Gastrocnemius medialis (tissue), 4 donors: ENCODE data around the gene GLI2.

Source experiments
- POLR2A ChIP-seq, 2 donors: fragments of 450-650 bp; IDR thresholded peaks; one replicate each; pipeline ENCODE4 v1.6.1; 2017; ENCODE audit warnings: antibody characterized with exemption in 2 of 2, mild to moderate bottlenecking in 2 of 2, moderate library complexity in 2 of 2
- TF ChIP-seq, protein P1 (sequence below), 5 experiments: fragments of 450-650 bp in 3 of 5; fragments of 200-600 bp in 2 of 5; sonication (generic) in 2 of 5; IDR thresholded peaks in 4 of 5; conservative IDR thresholded peaks in 1 of 5; 1 replicate in 4 of 5; 2 replicates in 1 of 5; pipeline ENCODE4 v1.5.1; 2016 to 2019; ENCODE audit warnings: antibody characterized with exemption in 5 of 5, mild to moderate bottlenecking in 3 of 5, moderate library complexity in 3 of 5

DNA sequence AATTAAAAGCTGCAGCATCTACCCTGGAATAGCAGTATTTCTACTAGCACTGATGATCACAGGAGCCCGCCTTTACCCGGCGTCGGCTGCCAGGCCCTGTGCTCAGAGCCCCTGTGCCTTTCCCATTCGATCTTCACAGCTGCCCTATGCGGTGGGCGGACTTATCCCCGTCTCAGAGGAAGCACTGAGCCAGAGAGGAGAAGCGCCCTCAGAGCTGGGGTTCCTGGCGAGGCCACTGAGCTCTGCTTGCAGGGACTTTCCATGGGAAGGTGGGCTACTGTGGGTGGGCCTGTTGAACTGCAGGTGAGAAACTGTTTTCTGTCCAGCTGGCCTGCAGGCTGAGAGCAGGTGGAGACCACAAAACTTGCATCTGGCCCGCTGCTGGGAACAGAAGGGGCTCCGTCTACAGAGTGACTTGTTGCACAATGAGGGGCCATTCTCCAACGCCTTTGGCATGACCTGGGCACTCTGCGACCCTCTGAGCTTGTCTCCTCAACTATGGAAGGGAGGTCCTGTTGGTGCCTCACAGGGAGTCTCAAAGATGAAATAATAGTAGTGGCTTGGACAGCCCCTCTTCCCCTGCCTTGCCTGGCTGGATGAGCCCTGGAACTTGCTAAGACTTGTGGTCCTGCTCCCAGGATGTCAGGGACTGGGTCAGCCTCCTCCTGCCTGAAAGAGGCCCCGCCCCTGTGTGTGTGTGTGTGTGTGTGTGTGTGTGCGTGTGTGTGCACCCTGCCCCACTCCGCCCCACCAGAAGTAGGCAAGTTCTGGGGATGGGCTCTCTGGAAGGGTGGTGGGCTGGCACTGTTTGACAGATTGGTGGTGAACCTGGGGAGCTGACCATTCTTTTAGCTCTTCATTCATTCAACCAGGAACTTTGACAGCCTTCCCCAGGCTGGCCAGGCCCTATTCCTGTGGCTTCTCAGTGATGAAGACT lies 32.7 kb downstream of the GLI2 start:
- TF ChIP-seq, protein P1, sequence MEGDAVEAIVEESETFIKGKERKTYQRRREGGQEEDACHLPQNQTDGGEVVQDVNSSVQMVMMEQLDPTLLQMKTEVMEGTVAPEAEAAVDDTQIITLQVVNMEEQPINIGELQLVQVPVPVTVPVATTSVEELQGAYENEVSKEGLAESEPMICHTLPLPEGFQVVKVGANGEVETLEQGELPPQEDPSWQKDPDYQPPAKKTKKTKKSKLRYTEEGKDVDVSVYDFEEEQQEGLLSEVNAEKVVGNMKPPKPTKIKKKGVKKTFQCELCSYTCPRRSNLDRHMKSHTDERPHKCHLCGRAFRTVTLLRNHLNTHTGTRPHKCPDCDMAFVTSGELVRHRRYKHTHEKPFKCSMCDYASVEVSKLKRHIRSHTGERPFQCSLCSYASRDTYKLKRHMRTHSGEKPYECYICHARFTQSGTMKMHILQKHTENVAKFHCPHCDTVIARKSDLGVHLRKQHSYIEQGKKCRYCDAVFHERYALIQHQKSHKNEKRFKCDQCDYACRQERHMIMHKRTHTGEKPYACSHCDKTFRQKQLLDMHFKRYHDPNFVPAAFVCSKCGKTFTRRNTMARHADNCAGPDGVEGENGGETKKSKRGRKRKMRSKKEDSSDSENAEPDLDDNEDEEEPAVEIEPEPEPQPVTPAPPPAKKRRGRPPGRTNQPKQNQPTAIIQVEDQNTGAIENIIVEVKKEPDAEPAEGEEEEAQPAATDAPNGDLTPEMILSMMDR (IDR thresholded peaks at IDR 0.05 in 4 of 5, conservative IDR thresholded peaks at IDR 0.05 in 1 of 5), result no peak
- TF ChIP-seq POLR2A (IDR thresholded peaks at IDR 0.05), result no peak
